Suprapubic skin (tissue), 4 donors: Measurements from ENCODE around the gene SHMT2. TPM values are rescaled to one million over a fixed set of nuclear protein-coding genes. Genes with fewer than 3 reads are reported as not detected.

Source experiments
- DNase-seq, 2 donors: peaks; one replicate each; pipeline ENCODE4 v3.0.0-alpha.2; 2019; ENCODE audit warnings: low spot score in 2 of 2
- H3K27ac ChIP-seq: fragments of 200-600 bp; sonication (generic); one replicate; pipeline ENCODE4 v1.5.1; 2019
- H3K27me3 ChIP-seq: fragments of 200-600 bp; sonication (generic); one replicate; pipeline ENCODE4 v1.5.1; 2019
- H3K36me3 ChIP-seq: fragments of 200-600 bp; sonication (generic); one replicate; pipeline ENCODE4 v1.5.1; 2019
- H3K4me1 ChIP-seq: fragments of 200-600 bp; sonication (generic); one replicate; pipeline ENCODE4 v1.5.1; 2019
- H3K4me3 ChIP-seq: fragments of 200-600 bp; sonication (generic); one replicate; pipeline ENCODE4 v1.5.1; 2019; ENCODE audit warnings: mild to moderate bottlenecking
- H3K9me3 ChIP-seq: fragments of 200-600 bp; sonication (generic); one replicate; pipeline ENCODE4 v1.5.1; 2019
- EP300 ChIP-seq: sonication (generic); formaldehyde crosslinking; IDR thresholded peaks from one replicate; pipeline ENCODE4 v1.6.1; 2017; ENCODE audit warnings: antibody characterized with exemption
- POLR2A ChIP-seq, 2 donors: fragments of 450-650 bp; IDR thresholded peaks; one replicate each; pipeline ENCODE4 v1.6.1; 2017; ENCODE audit warnings: antibody characterized with exemption in 2 of 2, mild to moderate bottlenecking in 2 of 2, moderate library complexity in 2 of 2
- POLR2AphosphoS5 ChIP-seq, 3 donors: sonication (generic); formaldehyde crosslinking; IDR thresholded peaks; one replicate each; pipeline ENCODE4 v1.6.1; 2017; ENCODE audit warnings: antibody characterized with exemption in 3 of 3
- WGBS: methylation state at CpG from one replicate; pipeline ENCODE4 v1.1.5; 2018; 5-methylcytosine and 5-hydroxymethylcytosine counted together
- total RNA-seq, 4 donors: library from RNA; depleted of rRNA; stranded (reverse); fragments of >200 nt; gene quantifications; one replicate each; pipeline ENCODE4 v1.1.0, GENCODE V29; 2016
- TF ChIP-seq, protein P1 (sequence below), 2 donors: fragments of 200-600 bp in 1 of 2; fragments of 450-650 bp in 1 of 2; sonication (generic) in 1 of 2; IDR thresholded peaks; one replicate each; pipeline ENCODE4 v1.5.1; 2016 to 2019; ENCODE audit warnings: antibody characterized with exemption in 2 of 2, mild to moderate bottlenecking in 1 of 2, moderate library complexity in 1 of 2

The SHMT2 gene
- total RNA-seq, 4 donors from 2014 or later = 53.5 to 87.2 (median 70.3) TPM

DNA sequence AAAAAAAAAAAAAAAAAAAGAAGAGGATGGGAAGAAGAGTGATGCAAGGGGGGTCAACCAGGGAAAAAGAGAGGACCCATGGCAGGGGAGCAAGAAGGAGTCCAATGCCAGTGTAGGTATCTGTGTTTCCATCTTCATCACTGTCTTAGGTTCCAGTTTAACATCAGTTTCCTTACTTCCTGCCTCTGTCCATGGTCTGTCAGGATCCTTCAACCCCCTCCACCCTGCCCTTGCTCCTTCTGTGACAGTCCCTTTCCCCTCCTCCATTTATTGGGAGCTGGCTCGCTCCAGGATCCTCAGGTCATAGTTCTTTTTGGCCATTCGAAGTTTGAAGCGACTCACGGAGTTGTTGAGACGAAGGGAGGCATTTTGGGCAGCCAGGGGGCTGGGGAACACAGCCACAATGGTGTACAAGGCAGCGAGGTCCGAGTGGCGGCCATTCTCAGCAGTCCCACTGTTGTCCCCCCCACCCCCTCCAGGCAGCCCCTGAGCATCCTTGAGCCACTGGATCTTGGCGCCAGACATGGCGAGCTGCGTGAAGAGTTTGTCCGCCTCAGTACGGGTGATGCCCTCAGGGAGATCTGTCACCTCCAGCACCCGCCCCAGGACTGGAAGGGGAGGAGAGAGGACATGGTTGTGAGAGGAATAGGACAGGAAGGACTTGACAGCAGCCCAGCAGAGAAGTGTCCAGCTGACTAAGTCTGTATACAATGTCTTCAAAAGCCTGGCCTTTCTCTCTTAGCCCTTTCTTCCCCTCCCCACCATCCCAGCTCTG is 25.2 kb downstream of the SHMT2 start:
- WGBS = 92% methylated on average over 14 of the region's 14 CpGs
- DNase-seq = no peak
- Histone ChIP-seq H3K27ac (no peak overlapping the region), H3K4me1 (no peaks in the 10 kb centered on the region), H3K4me3 (no peak overlapping the region), H3K9me3 (no peaks in the 10 kb centered on the region), H3K36me3 (peaks cover 56% of the 10 kb centered on the region), H3K27me3 (no peaks in the 10 kb centered on the region)
- TF ChIP-seq POLR2A (IDR thresholded peaks at IDR 0.05) (no peak), EP300 (no peak)
- TF ChIP-seq, protein P1, sequence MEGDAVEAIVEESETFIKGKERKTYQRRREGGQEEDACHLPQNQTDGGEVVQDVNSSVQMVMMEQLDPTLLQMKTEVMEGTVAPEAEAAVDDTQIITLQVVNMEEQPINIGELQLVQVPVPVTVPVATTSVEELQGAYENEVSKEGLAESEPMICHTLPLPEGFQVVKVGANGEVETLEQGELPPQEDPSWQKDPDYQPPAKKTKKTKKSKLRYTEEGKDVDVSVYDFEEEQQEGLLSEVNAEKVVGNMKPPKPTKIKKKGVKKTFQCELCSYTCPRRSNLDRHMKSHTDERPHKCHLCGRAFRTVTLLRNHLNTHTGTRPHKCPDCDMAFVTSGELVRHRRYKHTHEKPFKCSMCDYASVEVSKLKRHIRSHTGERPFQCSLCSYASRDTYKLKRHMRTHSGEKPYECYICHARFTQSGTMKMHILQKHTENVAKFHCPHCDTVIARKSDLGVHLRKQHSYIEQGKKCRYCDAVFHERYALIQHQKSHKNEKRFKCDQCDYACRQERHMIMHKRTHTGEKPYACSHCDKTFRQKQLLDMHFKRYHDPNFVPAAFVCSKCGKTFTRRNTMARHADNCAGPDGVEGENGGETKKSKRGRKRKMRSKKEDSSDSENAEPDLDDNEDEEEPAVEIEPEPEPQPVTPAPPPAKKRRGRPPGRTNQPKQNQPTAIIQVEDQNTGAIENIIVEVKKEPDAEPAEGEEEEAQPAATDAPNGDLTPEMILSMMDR (IDR thresholded peaks at IDR 0.05) = no peak

DNA sequence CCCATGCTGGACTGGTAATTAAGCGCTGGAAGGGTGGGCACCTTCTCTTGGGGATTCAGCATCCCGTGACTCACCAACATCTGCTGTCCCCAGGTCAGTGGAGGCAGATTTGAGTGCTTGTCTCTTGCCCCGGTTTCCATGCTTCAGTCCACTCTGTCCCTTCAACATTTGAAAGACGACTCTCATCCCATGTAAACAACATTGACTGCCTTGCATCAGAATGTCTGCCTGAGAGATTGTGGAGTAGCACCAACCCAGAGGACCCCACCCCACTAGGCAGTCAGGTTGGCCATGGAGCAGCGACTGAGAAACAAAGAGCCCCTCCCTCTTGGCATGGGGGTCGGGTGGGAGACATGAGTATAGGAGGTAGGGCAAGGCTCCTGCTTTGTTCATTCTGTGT is 26.4 kb downstream of the SHMT2 start:
- Histone ChIP-seq H3K4me3 (no peak overlapping the region), H3K4me1 (no peaks in the 10 kb centered on the region), H3K27ac (no peak overlapping the region), H3K36me3 (peaks cover 66% of the 10 kb centered on the region), H3K27me3 (no peaks in the 10 kb centered on the region), H3K9me3 (no peaks in the 10 kb centered on the region)
- 93% methylated on average over 6 of the region's 6 CpGs for WGBS
- TF ChIP-seq EP300 (no peak), POLR2A (IDR thresholded peaks at IDR 0.05) (no peak), POLR2AphosphoS5 (IDR thresholded peaks at IDR 0.05) (no peak)
- TF ChIP-seq, protein P1 (IDR thresholded peaks at IDR 0.05) = no peak
- DNase-seq = no peak

DNA sequence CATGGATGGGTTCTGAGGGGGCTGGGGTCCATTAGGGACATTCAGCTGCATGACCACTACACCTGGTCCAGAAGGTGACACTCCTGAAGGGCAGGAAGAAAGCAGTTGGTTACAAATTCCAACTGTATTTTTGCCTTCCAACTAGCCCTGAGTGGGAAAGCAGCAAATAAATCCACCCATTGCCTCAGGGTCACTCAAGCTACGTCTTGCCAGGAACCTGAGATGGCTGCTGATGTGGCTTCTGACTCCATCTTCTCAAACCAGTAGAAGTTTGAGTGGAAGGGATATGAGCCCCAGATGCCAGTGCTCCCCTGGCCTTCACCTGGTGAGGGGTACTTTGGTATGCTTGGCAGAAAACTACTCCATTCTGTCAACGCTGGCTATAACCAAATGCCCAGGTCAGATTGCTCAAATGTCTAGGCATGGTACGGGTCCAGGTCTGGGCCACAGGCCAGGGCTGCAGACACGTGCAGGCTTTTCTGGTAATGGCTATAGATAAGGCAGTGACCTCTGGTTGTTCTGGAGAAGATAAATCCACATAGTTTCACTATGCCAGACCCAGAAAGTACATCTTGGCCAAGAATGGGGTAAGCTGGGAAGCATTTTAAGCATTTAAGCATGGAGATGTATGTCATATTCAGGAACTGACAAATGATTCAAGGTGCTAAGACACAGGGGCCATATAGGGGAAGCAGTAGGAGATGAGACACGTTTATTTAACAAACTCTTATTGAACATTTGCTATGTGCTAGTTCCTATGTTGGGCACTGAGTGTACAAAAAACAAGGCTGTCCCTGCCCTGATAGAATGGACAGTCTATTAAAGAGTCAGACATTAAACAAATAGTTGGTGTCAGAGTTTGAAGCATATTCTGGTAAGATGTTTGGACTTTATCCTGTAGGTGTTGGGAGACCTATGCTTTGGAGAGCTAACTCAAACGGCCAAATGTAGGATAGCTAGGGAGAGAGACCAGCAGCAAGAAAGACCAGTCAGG is 29.8 kb downstream of the SHMT2 start:
- WGBS = 84% methylated on average over 6 of the region's 6 CpGs
- H3K9me3 ChIP-seq = no peaks in the 10 kb centered on the region
- no peaks in the 10 kb centered on the region for H3K4me1 ChIP-seq
- TF ChIP-seq POLR2A (IDR thresholded peaks at IDR 0.05) (no peak), EP300 (no peak), POLR2AphosphoS5 (IDR thresholded peaks at IDR 0.05) (no peak)
- TF ChIP-seq, protein P1 (IDR thresholded peaks at IDR 0.05) = no peak
- peaks cover 80% of the 10 kb centered on the region for H3K36me3 ChIP-seq
- H3K27me3 ChIP-seq = no peaks in the 10 kb centered on the region
- no peak overlapping the region for H3K4me3 ChIP-seq
- no peak for DNase-seq
- no peak overlapping the region for H3K27ac ChIP-seq

DNA sequence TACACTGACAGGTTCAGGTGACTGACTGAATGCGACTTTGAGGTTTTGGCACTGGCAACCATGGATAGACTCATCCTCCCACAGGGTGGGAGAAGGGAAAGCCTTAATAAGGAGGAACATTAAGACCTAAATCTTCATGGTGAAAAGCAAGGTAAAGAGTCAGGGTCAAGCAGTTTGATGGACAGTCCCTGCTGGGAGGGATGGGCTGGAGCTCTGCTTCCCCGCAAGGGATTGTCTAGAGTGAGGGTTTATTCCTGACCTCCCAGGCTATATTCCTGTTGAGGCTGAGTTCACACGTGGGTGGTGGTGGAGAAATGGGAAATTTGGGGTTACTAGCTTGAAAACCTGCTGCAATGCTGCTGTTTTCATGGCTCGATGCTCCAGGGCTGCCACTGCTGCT is 30.9 kb downstream of the SHMT2 start:
- no peaks in the 10 kb centered on the region for H3K27me3 ChIP-seq
- H3K9me3 ChIP-seq = no peaks in the 10 kb centered on the region
- H3K27ac ChIP-seq = no peak overlapping the region
- no peaks in the 10 kb centered on the region for H3K4me1 ChIP-seq
- WGBS = 91% methylated on average over 4 of the region's 4 CpGs
- peaks cover 77% of the 10 kb centered on the region for H3K36me3 ChIP-seq
- TF ChIP-seq POLR2A (IDR thresholded peaks at IDR 0.05) = no peak
- TF ChIP-seq, protein P1 (IDR thresholded peaks at IDR 0.05) = no peak
- TF ChIP-seq POLR2AphosphoS5 (IDR thresholded peaks at IDR 0.05) = no peak
- H3K4me3 ChIP-seq = no peak overlapping the region
- no peak for DNase-seq

DNA sequence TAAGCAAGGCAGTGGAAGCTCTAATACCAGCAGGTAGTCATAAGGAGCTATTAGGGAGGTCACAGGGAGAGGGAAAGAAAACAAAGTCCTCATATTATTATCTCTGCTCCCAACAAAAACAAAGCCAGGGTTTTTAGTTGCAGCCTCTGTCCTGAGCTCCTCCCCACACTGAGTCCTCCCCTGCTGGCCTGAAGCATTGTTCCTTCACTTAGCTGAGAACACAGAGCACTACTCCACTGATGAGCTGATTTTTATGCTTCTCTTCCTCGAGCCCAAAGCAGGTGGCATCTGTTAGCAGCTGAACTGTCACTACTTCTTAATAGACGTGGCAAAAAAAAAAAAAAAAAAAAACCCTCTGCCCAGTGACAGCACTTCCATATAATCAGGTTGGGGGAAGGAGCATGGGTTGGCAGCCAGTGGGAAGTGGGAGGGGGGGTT is 31.9 kb downstream of the SHMT2 start:
- Histone ChIP-seq H3K36me3 (peaks cover 77% of the 10 kb centered on the region), H3K27me3 (no peaks in the 10 kb centered on the region), H3K9me3 (no peaks in the 10 kb centered on the region), H3K4me1 (no peaks in the 10 kb centered on the region), H3K4me3 (no peak overlapping the region), H3K27ac (no peak overlapping the region)
- TF ChIP-seq POLR2AphosphoS5 (IDR thresholded peaks at IDR 0.05) (no peak), POLR2A (IDR thresholded peaks at IDR 0.05) (no peak), EP300 (no peak)
- TF ChIP-seq, protein P1 (IDR thresholded peaks at IDR 0.05) = no peak
- no peak for DNase-seq
- WGBS = 44% methylated on average over 2 of the region's 2 CpGs
